Stimulated activated CD4-positive, alpha-beta T cell treated with anti-CD3 and anti-CD28 coated beads, Interleukin-2, amount 100 ng/mL, for 24 hours (primary cell): ENCODE results near the gene GM2A.
"Not testable (repeated sequence)": the region's sequence is repeated elsewhere in the genome, so short reads cannot be mapped to it uniquely, and the experiment has no call there.

Experiments used
- DNase-seq, 2 donors: peaks; one replicate each; pipeline ENCODE4 v3.0.0-alpha.2; 2020

Gene GM2A

GRCh38 chr5:151228986-151229385 is 24.0 kb upstream of the GM2A start:
- DNase-seq, result no peak

- no peak for DNase-seq
Measured at GRCh38 chr5:151230048-151230680, 22.8 kb upstream of the GM2A start.

GRCh38 chr5:151231359-151231758 is 21.6 kb upstream of the GM2A start:
- no peak for DNase-seq

GRCh38 chr5:151233616-151234085 is 19.3 kb upstream of the GM2A start:
- no peak for DNase-seq

- peak in 1 of 2 donors; percentile 38 for DNase-seq
Measured at GRCh38 chr5:151234476-151235238, 18.3 kb upstream of the GM2A start.

- not testable (repeated sequence) for DNase-seq
Measured at GRCh38 chr5:151235239-151235571, 17.8 kb upstream of the GM2A start.

GRCh38 chr5:151236888-151237287 is 16.1 kb upstream of the GM2A start:
- DNase-seq, result no peak

GRCh38 chr5:151237685-151238084 is 15.3 kb upstream of the GM2A start:
- no peak for DNase-seq

- no peak for DNase-seq
Measured at GRCh38 chr5:151238303-151238741, 14.7 kb upstream of the GM2A start.

- DNase-seq, result peak in 1 of 2 donors; percentile 74
Measured at GRCh38 chr5:151239237-151239861, 13.6 kb upstream of the GM2A start.

GRCh38 chr5:151240268-151240835 is 12.6 kb upstream of the GM2A start:
- not testable (repeated sequence) for DNase-seq

GRCh38 chr5:151240924-151241635 is 11.9 kb upstream of the GM2A start:
- no peak for DNase-seq

- no peak for DNase-seq
Measured at GRCh38 chr5:151243127-151243526, 9.9 kb upstream of the GM2A start.

- no peak for DNase-seq
Measured at GRCh38 chr5:151243564-151243963, 9.4 kb upstream of the GM2A start.

GRCh38 chr5:151244206-151244605 is 8.8 kb upstream of the GM2A start:
- DNase-seq, result no peak

- DNase-seq, result no peak
Measured at GRCh38 chr5:151245680-151246219, 7.2 kb upstream of the GM2A start.

- DNase-seq, result no peak
Measured at GRCh38 chr5:151248651-151249050, 4.3 kb upstream of the GM2A start.

- DNase-seq, result no peak
Measured at GRCh38 chr5:151249281-151249680, 3.7 kb upstream of the GM2A start.

- no peak for DNase-seq
Measured at GRCh38 chr5:151250346-151251000, 2.5 kb upstream of the GM2A start.

GRCh38 chr5:151251001-151251551 is 1.9 kb upstream of the GM2A start:
- DNase-seq, result peak; percentile 26 to 46

GRCh38 chr5:151251621-151252020 is 1.4 kb upstream of the GM2A start:
- no peak for DNase-seq

GRCh38 chr5:151253605-151253950 is 593 bp downstream of the GM2A start:
- no peak for DNase-seq
